ENCODE results near the gene ARHGAP33. TPM values are rescaled to one million over a fixed set of nuclear protein-coding genes. Genes with fewer than 3 reads are reported as not detected.

The ARHGAP33 gene
- total and polyA plus RNA-seq, 2 of the 4 experiments (the other 2 are of a cell fraction), result 0.72 to 11.9 TPM

- no peak overlapping the region; the same call in 1 of the 2 replicates for H2AK5ac ChIP-seq (ENCODE audit: low read depth, low read length)
- no peak overlapping the region for H3K23ac ChIP-seq (ENCODE audit: low read depth, low read length)
- no peak overlapping the region for H3K4ac ChIP-seq (ENCODE audit: low read depth, low read length)
- H2BK15ac ChIP-seq (ENCODE audit: low read depth, low read length), result no peak overlapping the region
- H3K27me3 ChIP-seq (ENCODE audit: control insufficient read depth, insufficient read depth, low read length), result no peaks in the 10 kb centered on the region
- H3K14ac ChIP-seq (replicated peaks; ENCODE audit: low read depth, low read length), result no peak overlapping the region
- no peak for ATAC-seq (ENCODE audit: low read depth)
- H2BK5ac ChIP-seq (ENCODE audit: low read depth, low read length, poor library complexity, severe bottlenecking), result no peak overlapping the region
- H3K4me2 ChIP-seq (ENCODE audit: low read depth, low read length), result peak overlapping the region; percentile 16; the same call in 1 of the 2 replicates
- ChIA-PET CTCF (interaction anchor here (1.4 kb wide), 1 partner anchor 185 kb away, joined by 3 read pairs; no protein-coding TSS in a partner anchor), POLR2A (ENCODE audit: unreplicated experiment) (no interaction called here)
- dilution Hi-C loops (cut with HindIII; ENCODE audit: low sequenced_read_pairs, unreplicated experiment), result no loop called here
- no peak overlapping the region for H2BK20ac ChIP-seq (ENCODE audit: low read depth, low read length)
- in situ Hi-C loops (cut with MboI; ENCODE audit: low sequenced_read_pairs), result no loop called here
- peaks cover 7% of the 10 kb centered on the region; the same call in 1 of the 2 replicates for H3K9me1 ChIP-seq (ENCODE audit: insufficient read depth, low read length)
- H3K27ac ChIP-seq (ENCODE audit: insufficient read depth, low read length), result no peak overlapping the region
- no peak for DNase-seq
- BruUV-seq (replicated peaks), result no TSS peak
- no peaks in the 10 kb centered on the region for H3K36me3 ChIP-seq (ENCODE audit: control insufficient read depth, insufficient read depth, low read length)
- no peak overlapping the region for H2BK120ac ChIP-seq (ENCODE audit: low read depth, low read length)
- H4K91ac ChIP-seq (ENCODE audit: insufficient read depth, low read depth, low read length), result no peak overlapping the region
- peaks cover 5 to 55% of the 10 kb centered on the region in 2 experiments; a peak in 3 of 4 replicates for H3K79me1 ChIP-seq (ENCODE audit: low read depth in 1 of 2, low read length in 2 of 2)
- H4K8ac ChIP-seq (ENCODE audit: low read depth in 2 of 2, low read length in 2 of 2), result no peak overlapping the region
- TF ChIP-seq POLR2A (IDR thresholded peaks at IDR 0.05; ENCODE audit: low read depth, low read length) (no peak), RFX5 (IDR thresholded peaks at IDR 0.05; ENCODE audit: low read depth, low read length) (no peak), MAFK (IDR thresholded peaks at IDR 0.05; ENCODE audit: low read depth, low read length) (no peak), USF2 (IDR thresholded peaks at IDR 0.05; ENCODE audit: low read depth, low read length) (no peak), MAZ (IDR thresholded peaks at IDR 0.05; ENCODE audit: borderline replicate concordance, low read depth, low read length) (no peak), CEBPB (IDR thresholded peaks at IDR 0.05; ENCODE audit: low read depth, low read length) (no peak), MXI1 (IDR thresholded peaks at IDR 0.05; ENCODE audit: borderline replicate concordance, low read depth, low read length) (no peak), ELK1 (IDR thresholded peaks at IDR 0.05; ENCODE audit: borderline replicate concordance, low read depth, low read length) (no peak), FOS (IDR thresholded peaks at IDR 0.05; ENCODE audit: low read depth, low read length) (no peak), RCOR1 (IDR thresholded peaks at IDR 0.05; ENCODE audit: insufficient replicate concordance, low read length) (no peak), CTCF (conservative IDR thresholded peaks at IDR 0.05; ENCODE audit: low read depth, low read length) (no peak)
- no peak overlapping the region for H3K4me3 ChIP-seq (ENCODE audit: insufficient read depth, low read depth, low read length)
- peaks cover 3% of the 10 kb centered on the region; the same call in 1 of the 2 replicates for H3K4me1 ChIP-seq (ENCODE audit: control insufficient read depth, insufficient read depth, low read length)
- 0 out of 2 replicates have a peak overlapping the region, but pooled peaks have one; percentile 85 for H3K9ac ChIP-seq (ENCODE audit: low read depth, low read length)
- H3K56ac ChIP-seq (ENCODE audit: extremely low read depth, insufficient read depth, low read length), result no peak overlapping the region
- no peak overlapping the region for H2AFZ ChIP-seq (replicated peaks; ENCODE audit: low read length, poor library complexity)
- H2AK9ac ChIP-seq (replicated peaks; ENCODE audit: low read depth, low read length, poor library complexity), result peak overlapping the region; percentile 98
- intact Hi-C loops (cut with micrococcal nuclease), result no loop called here
- 100% methylated on average over 2 of the region's 5 CpGs; no CpG with 5 or more reads in 1 of the 2 experiments for WGBS, 2 experiments (ENCODE audit: extremely low coverage in 2 of 2, insufficient read length in 1 of 2)
- no peaks in the 10 kb centered on the region for H4K20me1 ChIP-seq (ENCODE audit: insufficient read depth, low read length)
- H3K9me3 ChIP-seq (ENCODE audit: control insufficient read depth, insufficient read depth, low read length), result no peaks in the 10 kb centered on the region
- no peak overlapping the region for H4K5ac ChIP-seq (ENCODE audit: low read depth, low read length)
- H3K18ac ChIP-seq (ENCODE audit: low read depth, low read length), result no peak overlapping the region
Measured at GRCh38 chr19:35746531-35746930, 28.8 kb upstream of the ARHGAP33 start.

Data from IMR-90 (cell line).